HG03045 (cell line): ENCODE measurements around the gene TFE3.
A peak's percentile ranks its signal among the peaks of the same experiment; 100 is the strongest.
"Not testable (repeated sequence)": the region's sequence is repeated elsewhere in the genome, so short reads cannot be mapped to it uniquely, and the experiment has no call there.

Experiments
- ATAC-seq: cut with Tn5 transposase; IDR thresholded peaks from one replicate; pipeline ENCODE4 v1.9.1; 2021; ENCODE audit warnings: mild to moderate bottlenecking, moderate library complexity; ENCODE audit not compliant: unreplicated experiment

The TFE3 gene

GRCh38 chrX:49002091-49002935 lies 40.8 kb downstream of the TFE3 start, which contains the start of gene GRIPAP1:
Gene GRIPAP1 (minus strand): TSS chrX:49002264. CDS start chrX:49002229, 35 bp downstream.
- peak; percentile 82 for ATAC-seq

GRCh38 chrX:49001521-49002090 lies 41.6 kb downstream of the TFE3 start:
- peak; percentile 21 for ATAC-seq

GRCh38 chrX:49000636-49001035 lies 42.5 kb downstream of the TFE3 start:
- ATAC-seq, result no peak

- ATAC-seq, result no peak
Observed at GRCh38 chrX:48999030-48999429, 44.1 kb downstream of the TFE3 start.

- ATAC-seq, result no peak
Observed at GRCh38 chrX:48998391-48998790, 44.8 kb downstream of the TFE3 start.

- ATAC-seq, result no peak
Observed at GRCh38 chrX:48997865-48998264, 45.3 kb downstream of the TFE3 start.

GRCh38 chrX:48997455-48997854 lies 45.7 kb downstream of the TFE3 start:
- ATAC-seq, result no peak

GRCh38 chrX:48996969-48997368 lies 46.2 kb downstream of the TFE3 start:
- no peak for ATAC-seq

GRCh38 chrX:48992341-48992740 lies 50.8 kb downstream of the TFE3 start:
- no peak for ATAC-seq

- ATAC-seq, result no peak
Observed at GRCh38 chrX:48989483-48989882, 53.7 kb downstream of the TFE3 start.

- no peak for ATAC-seq
Observed at GRCh38 chrX:48983896-48984295, 59.3 kb downstream of the TFE3 start.

- no peak for ATAC-seq
Observed at GRCh38 chrX:48983081-48983480, 60.1 kb downstream of the TFE3 start.

- ATAC-seq, result no peak
Observed at GRCh38 chrX:48981178-48981577, 62.0 kb downstream of the TFE3 start.

- ATAC-seq, result not testable (repeated sequence)
Observed at GRCh38 chrX:48980341-48980740, 62.8 kb downstream of the TFE3 start.
